C4-2B (cell line): ENCODE results near the gene RFC4.

ENCODE experiments used
- ZFX ChIP-seq: fragments of 450-650 bp; IDR thresholded peaks from 2 replicates; pipeline ENCODE4 v1.6.1; 2017
- TF ChIP-seq, protein P1 (sequence below): fragments of 450-650 bp; conservative IDR thresholded peaks from 2 replicates; pipeline ENCODE4 v1.5.1; 2017; ENCODE audit warnings: mild to moderate bottlenecking

DNA sequence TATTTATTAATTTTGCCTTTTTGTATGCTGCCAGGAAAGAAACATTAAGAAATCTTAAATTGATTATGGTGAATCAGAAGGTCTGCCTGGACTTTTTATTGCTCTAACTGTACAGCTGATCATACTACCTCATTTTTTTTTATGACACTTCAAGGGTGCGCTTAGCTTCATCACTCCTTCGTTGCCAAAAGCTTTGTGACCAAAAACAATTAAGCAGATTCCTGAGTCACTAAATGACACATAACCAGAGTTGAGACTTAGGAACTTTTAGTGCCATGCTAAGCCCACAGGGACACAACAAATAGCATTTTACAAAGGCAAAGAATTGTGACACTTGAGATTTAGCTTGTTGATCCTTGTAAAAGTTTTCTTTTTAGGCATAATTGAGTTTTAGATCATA, 41.2 kb upstream of the RFC4 start:
- TF ChIP-seq, protein P1, sequence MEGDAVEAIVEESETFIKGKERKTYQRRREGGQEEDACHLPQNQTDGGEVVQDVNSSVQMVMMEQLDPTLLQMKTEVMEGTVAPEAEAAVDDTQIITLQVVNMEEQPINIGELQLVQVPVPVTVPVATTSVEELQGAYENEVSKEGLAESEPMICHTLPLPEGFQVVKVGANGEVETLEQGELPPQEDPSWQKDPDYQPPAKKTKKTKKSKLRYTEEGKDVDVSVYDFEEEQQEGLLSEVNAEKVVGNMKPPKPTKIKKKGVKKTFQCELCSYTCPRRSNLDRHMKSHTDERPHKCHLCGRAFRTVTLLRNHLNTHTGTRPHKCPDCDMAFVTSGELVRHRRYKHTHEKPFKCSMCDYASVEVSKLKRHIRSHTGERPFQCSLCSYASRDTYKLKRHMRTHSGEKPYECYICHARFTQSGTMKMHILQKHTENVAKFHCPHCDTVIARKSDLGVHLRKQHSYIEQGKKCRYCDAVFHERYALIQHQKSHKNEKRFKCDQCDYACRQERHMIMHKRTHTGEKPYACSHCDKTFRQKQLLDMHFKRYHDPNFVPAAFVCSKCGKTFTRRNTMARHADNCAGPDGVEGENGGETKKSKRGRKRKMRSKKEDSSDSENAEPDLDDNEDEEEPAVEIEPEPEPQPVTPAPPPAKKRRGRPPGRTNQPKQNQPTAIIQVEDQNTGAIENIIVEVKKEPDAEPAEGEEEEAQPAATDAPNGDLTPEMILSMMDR, result no peak
- no peak for TF ChIP-seq ZFX
